H1 (cell line): Measurements from ENCODE around the gene TSGA10IP. TPM values are rescaled to one million over a fixed set of nuclear protein-coding genes. Genes with fewer than 3 reads are reported as not detected.

Source experiments
- CHD7 ChIP-seq: fragments of 300-600 bp; sonication (generic); IDR thresholded peaks from 2 replicates; pipeline ENCODE4 v1.7.1; 2012; ENCODE audit warnings: low read length, moderate library complexity, mild to moderate bottlenecking, inconsistent platforms; ENCODE audit not compliant: insufficient replicate concordance
- EP300 ChIP-seq, 2 experiments: IDR thresholded peaks; 1 replicate in 1 of 2; 2 replicates in 1 of 2; pipeline ENCODE4 v1.6.1; 2011 to 2012; ENCODE audit warnings: low read depth in 2 of 2, low read length in 2 of 2, mild to moderate bottlenecking in 2 of 2, borderline replicate concordance in 1 of 2, inconsistent platforms in 1 of 2, moderate library complexity in 1 of 2
- NANOG ChIP-seq: IDR thresholded peaks from 2 replicates; pipeline ENCODE4 v1.6.1; 2011; ENCODE audit warnings: low read length, low read depth, mild to moderate bottlenecking, inconsistent platforms; ENCODE audit not compliant: insufficient read depth, poor library complexity, severe bottlenecking
- SIN3A ChIP-seq, 2 experiments: IDR thresholded peaks in 1 of 2; conservative IDR thresholded peaks in 1 of 2; 2 replicates each; pipeline ENCODE4 v1.6.1; 2011 to 2012; ENCODE audit warnings: low read length in 2 of 2, improper control_type of control experiment in 1 of 2, low read depth in 1 of 2, mild to moderate bottlenecking in 1 of 2
- SP1 ChIP-seq: IDR thresholded peaks from 2 replicates; pipeline ENCODE4 v1.6.1; 2011; ENCODE audit warnings: low read depth, low read length
- USF2 ChIP-seq: IDR thresholded peaks from 2 replicates; pipeline ENCODE4 v1.6.1; 2011; ENCODE audit warnings: low read length, improper control_type of control experiment
- polyA plus RNA-seq, 7 experiments: library from polyadenylated mRNA; depleted of rRNA in 3 of 7; stranded (reverse) in 5 of 7; unstranded in 2 of 7; fragments of >200 nt in 5 of 7; fragments of 200-250 nt in 2 of 7; gene quantifications; 1 replicate in 5 of 7; 2 replicates in 1 of 7; 4 replicates in 1 of 7; pipeline versions ENCODE4 v1.2.1 to v1.2.3, GENCODE V29; 2011 to 2013; ENCODE audit warnings: missing spikeins in 2 of 7, mixed read lengths in 2 of 7
- total RNA-seq: library from RNA; stranded (reverse); fragmentation: NEBNext Ultra II Directional; extraction: Animal tissue kit (Norgen Biotek cat#: 25700); gene quantifications from 2 replicates; pipeline ENCODE4 v1.2.1, GENCODE V29; 2021

Gene TSGA10IP
- total and polyA plus RNA-seq, 2 of the 8 experiments (the other 6 are each of a cell fraction or from before 2014, with no cell fraction given) = 1.9 to 6.0 TPM

GRCh38 chr11:65896034-65896999, 49.0 kb upstream of the TSGA10IP start (continued):
- TF ChIP-seq CHD7 (no peak), EP300 (IDR thresholded peaks at IDR 0.05; ENCODE audit: borderline replicate concordance in 1 of 2, low read depth in 2 of 2, low read length in 2 of 2) (no peak), USF2 (no peak), SP1 (no peak), SIN3A (conservative IDR thresholded peaks at IDR 0.05 in 1 of 2, IDR thresholded peaks at IDR 0.05 in 1 of 2; ENCODE audit: low read depth in 1 of 2, low read length in 2 of 2) (no peak), NANOG (no peak)
